ENCODE measurements around the gene MRPS23. TPM values are rescaled to one million over a fixed set of nuclear protein-coding genes. Genes with fewer than 3 reads are reported as not detected.
A peak's percentile ranks its signal among the peaks of the same experiment; 100 is the strongest.

Gene MRPS23
- total and polyA plus RNA-seq, 2 of the 13 experiments (the other 11 are each of a cell fraction or from before 2014, with no cell fraction given), result 63.2 to 181 TPM

DNA sequence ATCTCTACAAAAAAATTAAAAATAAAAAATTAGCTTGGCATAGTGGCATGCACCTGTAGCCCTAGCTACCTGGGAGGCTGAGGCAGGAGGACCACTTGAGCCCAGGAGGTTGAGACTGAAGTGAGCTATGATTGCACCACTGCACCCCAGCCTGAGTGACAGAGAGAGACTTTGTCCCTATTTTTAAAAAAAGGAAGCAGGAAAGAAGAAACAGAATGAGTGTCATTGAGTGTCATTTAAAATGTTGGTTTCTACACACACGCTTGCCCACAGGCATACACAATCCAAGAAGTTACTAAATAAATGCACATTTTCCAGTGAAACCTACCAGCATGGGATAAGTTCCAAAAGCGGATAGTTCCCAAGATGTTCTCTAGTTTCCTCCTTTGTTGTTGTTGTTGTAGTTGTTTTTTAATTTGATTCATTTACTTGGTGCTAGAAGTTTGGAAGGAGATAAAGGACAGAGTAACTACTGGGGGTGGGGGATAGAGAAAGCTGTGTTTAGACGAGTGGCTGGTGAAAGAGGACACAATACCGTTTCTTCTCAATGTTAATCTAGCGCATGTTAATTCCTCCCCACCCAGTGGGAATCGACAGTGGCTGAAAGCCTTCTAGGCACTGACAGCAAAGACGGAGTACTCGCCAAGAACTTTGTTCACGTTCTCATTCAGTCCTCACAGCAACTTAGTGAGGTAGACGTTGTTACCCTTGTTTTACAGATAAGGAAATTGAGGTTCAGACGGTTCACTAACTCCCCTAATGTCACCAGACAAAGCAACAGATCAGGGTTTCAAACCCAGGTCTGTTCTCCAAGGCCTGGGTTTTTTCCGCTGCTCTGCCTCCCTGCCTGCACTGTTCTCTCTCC is 17.3 kb downstream of the MRPS23 start (continued):
- TF ChIP-seq, protein P1, sequence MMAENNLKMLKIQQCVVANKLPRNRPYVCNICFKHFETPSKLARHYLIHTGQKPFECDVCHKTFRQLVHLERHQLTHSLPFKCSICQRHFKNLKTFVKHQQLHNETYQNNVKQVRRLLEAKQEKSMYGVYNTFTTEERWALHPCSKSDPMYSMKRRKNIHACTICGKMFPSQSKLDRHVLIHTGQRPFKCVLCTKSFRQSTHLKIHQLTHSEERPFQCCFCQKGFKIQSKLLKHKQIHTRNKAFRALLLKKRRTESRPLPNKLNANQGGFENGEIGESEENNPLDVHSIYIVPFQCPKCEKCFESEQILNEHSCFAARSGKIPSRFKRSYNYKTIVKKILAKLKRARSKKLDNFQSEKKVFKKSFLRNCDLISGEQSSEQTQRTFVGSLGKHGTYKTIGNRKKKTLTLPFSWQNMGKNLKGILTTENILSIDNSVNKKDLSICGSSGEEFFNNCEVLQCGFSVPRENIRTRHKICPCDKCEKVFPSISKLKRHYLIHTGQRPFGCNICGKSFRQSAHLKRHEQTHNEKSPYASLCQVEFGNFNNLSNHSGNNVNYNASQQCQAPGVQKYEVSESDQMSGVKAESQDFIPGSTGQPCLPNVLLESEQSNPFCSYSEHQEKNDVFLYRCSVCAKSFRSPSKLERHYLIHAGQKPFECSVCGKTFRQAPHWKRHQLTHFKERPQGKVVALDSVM (CRISPR knock-in tag; IDR thresholded peaks at IDR 0.05), result peak; percentile 93
- TF ChIP-seq CEBPG (CRISPR knock-in tag; IDR thresholded peaks at IDR 0.05), result 0 out of 2 replicates have a peak, but pooled peaks have one; percentile 5
- TF ChIP-seq SRSF9 (IDR thresholded peaks at IDR 0.05; ENCODE audit: borderline replicate concordance, insufficient read depth, low read depth, low read length, poor library complexity, severe bottlenecking), result no peak
- TF ChIP-seq SMAD3 (CRISPR knock-in tag; IDR thresholded peaks at IDR 0.05), result no peak
- TF ChIP-seq, protein P2, sequence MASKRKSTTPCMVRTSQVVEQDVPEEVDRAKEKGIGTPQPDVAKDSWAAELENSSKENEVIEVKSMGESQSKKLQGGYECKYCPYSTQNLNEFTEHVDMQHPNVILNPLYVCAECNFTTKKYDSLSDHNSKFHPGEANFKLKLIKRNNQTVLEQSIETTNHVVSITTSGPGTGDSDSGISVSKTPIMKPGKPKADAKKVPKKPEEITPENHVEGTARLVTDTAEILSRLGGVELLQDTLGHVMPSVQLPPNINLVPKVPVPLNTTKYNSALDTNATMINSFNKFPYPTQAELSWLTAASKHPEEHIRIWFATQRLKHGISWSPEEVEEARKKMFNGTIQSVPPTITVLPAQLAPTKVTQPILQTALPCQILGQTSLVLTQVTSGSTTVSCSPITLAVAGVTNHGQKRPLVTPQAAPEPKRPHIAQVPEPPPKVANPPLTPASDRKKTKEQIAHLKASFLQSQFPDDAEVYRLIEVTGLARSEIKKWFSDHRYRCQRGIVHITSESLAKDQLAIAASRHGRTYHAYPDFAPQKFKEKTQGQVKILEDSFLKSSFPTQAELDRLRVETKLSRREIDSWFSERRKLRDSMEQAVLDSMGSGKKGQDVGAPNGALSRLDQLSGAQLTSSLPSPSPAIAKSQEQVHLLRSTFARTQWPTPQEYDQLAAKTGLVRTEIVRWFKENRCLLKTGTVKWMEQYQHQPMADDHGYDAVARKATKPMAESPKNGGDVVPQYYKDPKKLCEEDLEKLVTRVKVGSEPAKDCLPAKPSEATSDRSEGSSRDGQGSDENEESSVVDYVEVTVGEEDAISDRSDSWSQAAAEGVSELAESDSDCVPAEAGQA (IDR thresholded peaks at IDR 0.05; ENCODE audit: low read depth), result no peak
- TF ChIP-seq, protein P2 (CRISPR knock-in tag; IDR thresholded peaks at IDR 0.05; ENCODE audit: borderline replicate concordance), result no peak
- no peak for TF ChIP-seq ZNF234 (CRISPR knock-in tag; conservative IDR thresholded peaks at IDR 0.05)
- 0 out of 2 replicates have a peak, but pooled peaks have one; percentile 52 for TF ChIP-seq HIVEP1 (CRISPR knock-in tag; IDR thresholded peaks at IDR 0.05)
- TF ChIP-seq, protein P3, sequence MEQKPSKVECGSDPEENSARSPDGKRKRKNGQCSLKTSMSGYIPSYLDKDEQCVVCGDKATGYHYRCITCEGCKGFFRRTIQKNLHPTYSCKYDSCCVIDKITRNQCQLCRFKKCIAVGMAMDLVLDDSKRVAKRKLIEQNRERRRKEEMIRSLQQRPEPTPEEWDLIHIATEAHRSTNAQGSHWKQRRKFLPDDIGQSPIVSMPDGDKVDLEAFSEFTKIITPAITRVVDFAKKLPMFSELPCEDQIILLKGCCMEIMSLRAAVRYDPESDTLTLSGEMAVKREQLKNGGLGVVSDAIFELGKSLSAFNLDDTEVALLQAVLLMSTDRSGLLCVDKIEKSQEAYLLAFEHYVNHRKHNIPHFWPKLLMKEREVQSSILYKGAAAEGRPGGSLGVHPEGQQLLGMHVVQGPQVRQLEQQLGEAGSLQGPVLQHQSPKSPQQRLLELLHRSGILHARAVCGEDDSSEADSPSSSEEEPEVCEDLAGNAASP (CRISPR knock-in tag; IDR thresholded peaks at IDR 0.05; ENCODE audit: borderline replicate concordance), result no peak
- TF ChIP-seq, protein P4, sequence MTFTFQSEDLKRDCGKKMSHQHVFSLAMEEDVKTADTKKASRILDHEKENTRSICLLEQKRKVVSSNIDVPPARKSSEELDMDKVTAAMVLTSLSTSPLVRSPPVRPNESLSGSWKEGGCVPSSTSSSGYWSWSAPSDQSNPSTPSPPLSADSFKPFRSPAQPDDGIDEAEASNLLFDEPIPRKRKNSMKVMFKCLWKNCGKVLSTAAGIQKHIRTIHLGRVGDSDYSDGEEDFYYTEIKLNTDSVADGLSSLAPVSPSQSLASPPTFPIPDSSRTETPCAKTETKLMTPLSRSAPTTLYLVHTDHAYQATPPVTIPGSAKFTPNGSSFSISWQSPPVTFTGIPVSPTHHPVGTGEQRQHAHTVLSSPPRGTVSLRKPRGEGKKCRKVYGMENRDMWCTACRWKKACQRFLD (CRISPR knock-in tag; IDR thresholded peaks at IDR 0.05; ENCODE audit: borderline replicate concordance), result no peak
- TF ChIP-seq ZSCAN22 (CRISPR knock-in tag; IDR thresholded peaks at IDR 0.05), result no peak
- no peak for TF ChIP-seq IKZF4 (CRISPR knock-in tag; IDR thresholded peaks at IDR 0.05; ENCODE audit: borderline replicate concordance, low read depth, not compliant biosample characterization)
- no peak for TF ChIP-seq ATF7-NPFF (CRISPR knock-in tag; IDR thresholded peaks at IDR 0.05; ENCODE audit: low read depth)
- TF ChIP-seq MIER3 (CRISPR knock-in tag; IDR thresholded peaks at IDR 0.05; ENCODE audit: borderline replicate concordance), result no peak

All from HepG2 (cell line).